Ishikawa (cell line): ENCODE results near the gene AMPH.

Source experiments
- CEBPB ChIP-seq: IDR thresholded peaks from 2 replicates; pipeline ENCODE4 v1.6.1; 2012
- CREB1 ChIP-seq: IDR thresholded peaks from 2 replicates; pipeline ENCODE4 v1.6.1; 2012; ENCODE audit warnings: low read depth
- EGR1 ChIP-seq: IDR thresholded peaks from 2 replicates; pipeline ENCODE4 v1.6.1; 2012
- EP300 ChIP-seq: IDR thresholded peaks from 2 replicates; pipeline ENCODE4 v1.6.1; 2012; ENCODE audit warnings: borderline replicate concordance
- FOXM1 ChIP-seq: IDR thresholded peaks from 2 replicates; pipeline ENCODE4 v1.6.1; 2012; ENCODE audit warnings: low read depth, borderline replicate concordance
- MAX ChIP-seq: IDR thresholded peaks from 2 replicates; pipeline ENCODE4 v1.6.1; 2012
- NFIC ChIP-seq: IDR thresholded peaks from 2 replicates; pipeline ENCODE4 v1.6.1; 2012
- RAD21 ChIP-seq: IDR thresholded peaks from 2 replicates; pipeline ENCODE4 v1.6.1; 2012; ENCODE audit warnings: low read depth
- TAF1 ChIP-seq: IDR thresholded peaks from 2 replicates; pipeline ENCODE4 v1.6.1; 2012; ENCODE audit warnings: low read depth, mild to moderate bottlenecking
- TCF12 ChIP-seq: IDR thresholded peaks from 2 replicates; pipeline ENCODE4 v1.6.1; 2012; ENCODE audit warnings: low read depth
- TEAD4 ChIP-seq: IDR thresholded peaks from 2 replicates; pipeline ENCODE4 v1.6.1; 2012
- YY1 ChIP-seq: IDR thresholded peaks from 2 replicates; pipeline ENCODE4 v1.6.1; 2012; ENCODE audit warnings: low read depth
- ZBTB7A ChIP-seq: IDR thresholded peaks from 2 replicates; pipeline ENCODE4 v1.6.1; 2012; ENCODE audit warnings: low read depth
- TF ChIP-seq, protein P1 (sequence below): IDR thresholded peaks from 2 replicates; pipeline ENCODE4 v1.6.1; 2012
- TF ChIP-seq, protein P2 (sequence below): IDR thresholded peaks from 2 replicates; pipeline ENCODE4 v1.6.1; 2012; ENCODE audit warnings: low read depth, mild to moderate bottlenecking

Gene AMPH

DNA sequence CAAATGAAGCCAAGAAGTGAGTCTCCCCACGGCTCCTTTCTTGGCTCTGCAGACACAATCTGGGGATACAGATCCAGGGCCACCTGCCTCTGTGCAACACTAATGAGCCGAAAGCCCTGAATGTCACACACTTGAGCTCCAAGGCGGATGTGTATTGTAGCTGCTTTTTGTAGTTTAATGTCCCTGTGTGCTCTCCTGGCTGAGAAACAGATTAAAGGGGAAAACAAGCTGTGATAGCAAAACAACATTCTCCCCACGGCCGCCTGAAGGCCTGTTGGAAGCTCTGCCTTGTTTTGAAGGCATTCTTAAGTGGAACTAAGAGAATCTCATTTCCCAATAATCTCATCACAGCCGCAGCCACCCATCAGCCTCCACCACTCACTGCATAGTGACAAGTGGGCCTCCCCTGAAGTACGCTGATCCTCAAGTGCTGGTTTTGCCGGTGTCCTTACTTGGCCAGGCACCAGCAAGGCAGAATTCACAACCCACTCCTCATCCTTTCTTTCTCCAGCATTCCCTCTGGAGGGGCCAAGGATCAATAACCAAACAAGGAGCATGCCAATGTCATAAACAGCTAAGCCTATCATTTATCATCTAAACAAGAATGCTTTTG is 44.4 kb upstream of the AMPH start:
- TF ChIP-seq CREB1, result no peak
- no peak for TF ChIP-seq EGR1
- no peak for TF ChIP-seq FOXM1
- no peak for TF ChIP-seq TEAD4
- TF ChIP-seq RAD21, result no peak
- TF ChIP-seq ZBTB7A, result no peak
- TF ChIP-seq, protein P1, sequence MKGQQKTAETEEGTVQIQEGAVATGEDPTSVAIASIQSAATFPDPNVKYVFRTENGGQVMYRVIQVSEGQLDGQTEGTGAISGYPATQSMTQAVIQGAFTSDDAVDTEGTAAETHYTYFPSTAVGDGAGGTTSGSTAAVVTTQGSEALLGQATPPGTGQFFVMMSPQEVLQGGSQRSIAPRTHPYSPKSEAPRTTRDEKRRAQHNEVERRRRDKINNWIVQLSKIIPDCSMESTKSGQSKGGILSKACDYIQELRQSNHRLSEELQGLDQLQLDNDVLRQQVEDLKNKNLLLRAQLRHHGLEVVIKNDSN, result no peak
- TF ChIP-seq CEBPB, result no peak

- TF ChIP-seq NFIC (no peak), CEBPB (no peak), EP300 (no peak)
- TF ChIP-seq, protein P2, sequence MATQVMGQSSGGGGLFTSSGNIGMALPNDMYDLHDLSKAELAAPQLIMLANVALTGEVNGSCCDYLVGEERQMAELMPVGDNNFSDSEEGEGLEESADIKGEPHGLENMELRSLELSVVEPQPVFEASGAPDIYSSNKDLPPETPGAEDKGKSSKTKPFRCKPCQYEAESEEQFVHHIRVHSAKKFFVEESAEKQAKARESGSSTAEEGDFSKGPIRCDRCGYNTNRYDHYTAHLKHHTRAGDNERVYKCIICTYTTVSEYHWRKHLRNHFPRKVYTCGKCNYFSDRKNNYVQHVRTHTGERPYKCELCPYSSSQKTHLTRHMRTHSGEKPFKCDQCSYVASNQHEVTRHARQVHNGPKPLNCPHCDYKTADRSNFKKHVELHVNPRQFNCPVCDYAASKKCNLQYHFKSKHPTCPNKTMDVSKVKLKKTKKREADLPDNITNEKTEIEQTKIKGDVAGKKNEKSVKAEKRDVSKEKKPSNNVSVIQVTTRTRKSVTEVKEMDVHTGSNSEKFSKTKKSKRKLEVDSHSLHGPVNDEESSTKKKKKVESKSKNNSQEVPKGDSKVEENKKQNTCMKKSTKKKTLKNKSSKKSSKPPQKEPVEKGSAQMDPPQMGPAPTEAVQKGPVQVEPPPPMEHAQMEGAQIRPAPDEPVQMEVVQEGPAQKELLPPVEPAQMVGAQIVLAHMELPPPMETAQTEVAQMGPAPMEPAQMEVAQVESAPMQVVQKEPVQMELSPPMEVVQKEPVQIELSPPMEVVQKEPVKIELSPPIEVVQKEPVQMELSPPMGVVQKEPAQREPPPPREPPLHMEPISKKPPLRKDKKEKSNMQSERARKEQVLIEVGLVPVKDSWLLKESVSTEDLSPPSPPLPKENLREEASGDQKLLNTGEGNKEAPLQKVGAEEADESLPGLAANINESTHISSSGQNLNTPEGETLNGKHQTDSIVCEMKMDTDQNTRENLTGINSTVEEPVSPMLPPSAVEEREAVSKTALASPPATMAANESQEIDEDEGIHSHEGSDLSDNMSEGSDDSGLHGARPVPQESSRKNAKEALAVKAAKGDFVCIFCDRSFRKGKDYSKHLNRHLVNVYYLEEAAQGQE, result no peak
Observed at GRCh38 chr7:38674513-38674912, 43.3 kb upstream of the AMPH start.

DNA sequence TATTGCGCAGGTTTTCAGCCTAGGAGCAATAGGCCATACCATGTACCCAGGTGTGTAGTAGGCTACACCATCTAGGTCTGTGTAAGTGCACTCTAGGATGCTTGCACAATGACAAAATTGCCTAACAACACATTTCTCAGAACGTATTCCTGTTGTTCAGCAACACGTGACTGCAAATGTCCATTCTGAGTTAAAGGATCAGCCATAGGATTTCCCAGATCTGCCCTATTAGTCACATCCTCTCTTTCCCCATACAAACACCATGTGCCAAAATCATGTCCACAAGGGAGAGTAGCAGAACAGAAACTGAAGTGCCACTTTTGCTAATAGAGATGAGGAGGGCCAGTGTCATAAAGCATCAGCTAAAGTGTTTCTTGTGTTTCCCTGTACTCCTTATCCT is 42.6 kb upstream of the AMPH start:
- no peak for TF ChIP-seq TAF1
- TF ChIP-seq, protein P2, result no peak

DNA sequence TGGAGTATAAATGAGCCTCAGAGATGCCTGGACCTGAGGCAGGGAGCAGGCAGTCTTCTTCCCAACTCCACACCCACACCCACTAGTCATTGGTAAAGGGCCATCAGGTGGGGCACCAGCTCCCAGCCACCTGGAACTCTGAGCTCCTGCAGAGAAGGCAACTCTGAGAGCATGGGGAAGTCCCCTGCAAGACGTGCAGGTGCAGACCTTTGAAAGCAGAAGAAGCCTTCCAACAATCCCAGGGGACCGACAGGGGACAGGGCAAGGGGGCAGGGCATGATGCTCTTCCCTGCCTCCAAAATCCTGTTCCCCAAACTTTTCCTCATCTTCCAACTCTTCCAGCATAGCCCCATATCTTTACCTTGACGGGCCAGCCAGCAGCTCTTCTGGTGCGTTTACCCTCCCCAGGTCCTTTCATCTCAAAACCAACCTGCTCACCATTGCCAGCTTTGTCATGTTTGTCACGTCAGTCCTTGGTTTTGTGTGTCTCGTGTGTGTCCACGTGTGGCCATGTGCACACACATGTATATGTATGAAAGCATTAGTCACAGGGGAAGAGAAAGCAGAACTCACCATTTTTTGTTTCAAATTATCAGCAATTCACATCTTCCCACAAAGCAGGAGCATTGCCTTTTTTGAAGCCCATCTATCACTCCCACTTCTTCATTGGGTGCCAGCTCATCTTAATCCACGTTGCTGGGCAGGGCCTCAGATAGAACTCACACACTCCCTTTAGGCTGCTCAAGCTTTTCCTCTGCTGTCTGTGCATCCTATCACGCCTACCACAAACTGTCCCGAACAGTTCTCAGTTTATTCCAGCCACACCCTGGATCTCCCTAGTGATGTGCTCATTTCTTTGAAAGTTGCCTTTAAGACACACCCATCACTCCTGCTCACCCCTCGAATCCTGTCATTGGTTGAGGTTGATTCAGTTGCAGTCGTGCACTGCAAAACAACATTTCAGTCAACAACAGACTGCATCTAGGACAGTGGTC is 41.0 kb upstream of the AMPH start:
- TF ChIP-seq TAF1, result no peak
- TF ChIP-seq, protein P1, result no peak
- no peak for TF ChIP-seq NFIC
- TF ChIP-seq YY1, result no peak
- no peak for TF ChIP-seq RAD21
- no peak for TF ChIP-seq EP300
- TF ChIP-seq CREB1, result no peak
- no peak for TF ChIP-seq CEBPB
- no peak for TF ChIP-seq TCF12
- TF ChIP-seq FOXM1, result no peak
- TF ChIP-seq, protein P2, result no peak
- no peak for TF ChIP-seq MAX
- TF ChIP-seq ZBTB7A, result no peak
- TF ChIP-seq EGR1, result no peak
- no peak for TF ChIP-seq TEAD4

GRCh38 chr7:38669965-38670520 is 38.9 kb upstream of the AMPH start:
- TF ChIP-seq RAD21 (no peak), CREB1 (no peak), TAF1 (no peak)
